H1 (cell line): Measurements from ENCODE around the gene BCAR3. TPM values are rescaled to one million over a fixed set of nuclear protein-coding genes. Genes with fewer than 3 reads are reported as not detected.

Experiments
- CREB1 ChIP-seq: IDR thresholded peaks from 2 replicates; pipeline ENCODE4 v1.6.1; 2012; ENCODE audit warnings: inconsistent platforms
- CTBP2 ChIP-seq: IDR thresholded peaks from 2 replicates; pipeline ENCODE4 v1.7.0; 2011; ENCODE audit warnings: borderline replicate concordance, mild to moderate bottlenecking, moderate library complexity, mixed read lengths, low read length; ENCODE audit not compliant: insufficient read depth, insufficient read length
- EGR1 ChIP-seq: IDR thresholded peaks from 2 replicates; pipeline ENCODE4 v1.6.1; 2011; ENCODE audit warnings: low read depth, low read length, borderline replicate concordance
- FOSL1 ChIP-seq: IDR thresholded peaks from 2 replicates; pipeline ENCODE4 v1.6.1; 2011; ENCODE audit warnings: mild to moderate bottlenecking, low read depth, low read length, moderate library complexity; ENCODE audit not compliant: insufficient read depth
- HDAC6 ChIP-seq: IDR thresholded peaks from one replicate; pipeline ENCODE4 v1.7.1; 2012; ENCODE audit warnings: low read depth, mild to moderate bottlenecking, inconsistent platforms, low read length, moderate library complexity
- polyA plus RNA-seq, 7 experiments: library from polyadenylated mRNA; depleted of rRNA in 3 of 7; stranded (reverse) in 5 of 7; unstranded in 2 of 7; fragments of >200 nt in 5 of 7; fragments of 200-250 nt in 2 of 7; gene quantifications; 1 replicate in 5 of 7; 2 replicates in 1 of 7; 4 replicates in 1 of 7; pipeline versions ENCODE4 v1.2.1 to v1.2.3, GENCODE V29; 2011 to 2013; ENCODE audit warnings: missing spikeins in 2 of 7, mixed read lengths in 2 of 7
- total RNA-seq: library from RNA; stranded (reverse); fragmentation: NEBNext Ultra II Directional; extraction: Animal tissue kit (Norgen Biotek cat#: 25700); gene quantifications from 2 replicates; pipeline ENCODE4 v1.2.1, GENCODE V29; 2021
- TF ChIP-seq, protein P1 (sequence below): IDR thresholded peaks from 2 replicates; pipeline ENCODE4 v1.6.1; 2011; ENCODE audit warnings: low read length, improper control_type of control experiment
- TF ChIP-seq, protein P2 (sequence below): IDR thresholded peaks from 2 replicates; pipeline ENCODE4 v1.6.1; 2011; ENCODE audit warnings: low read depth, mild to moderate bottlenecking, low read length; ENCODE audit not compliant: insufficient read depth

BCAR3 gene
- total and polyA plus RNA-seq, 2 of the 8 experiments (the other 6 are each of a cell fraction or from before 2014, with no cell fraction given) = 5.6 to 9.2 TPM

DNA sequence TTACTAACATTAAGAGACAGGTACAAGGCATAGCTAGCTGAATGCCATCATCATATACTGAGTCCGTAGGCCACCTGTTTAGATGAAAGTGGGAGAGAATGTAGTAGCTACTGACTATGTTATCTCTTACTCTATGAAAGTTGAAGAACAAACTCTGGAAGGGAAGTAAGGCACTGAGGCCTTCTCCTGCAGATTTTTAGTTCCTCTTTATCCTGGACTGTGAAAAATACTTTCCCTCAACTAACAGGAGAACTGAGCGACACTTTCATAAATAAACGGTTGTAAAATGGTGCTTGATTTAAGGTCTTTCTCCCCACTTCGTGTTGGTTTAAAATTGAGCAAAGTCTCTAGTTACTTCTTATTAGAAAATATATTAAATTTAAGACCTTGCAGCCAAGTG, 131.8 kb downstream of the BCAR3 start (continued):
- TF ChIP-seq, protein P1, sequence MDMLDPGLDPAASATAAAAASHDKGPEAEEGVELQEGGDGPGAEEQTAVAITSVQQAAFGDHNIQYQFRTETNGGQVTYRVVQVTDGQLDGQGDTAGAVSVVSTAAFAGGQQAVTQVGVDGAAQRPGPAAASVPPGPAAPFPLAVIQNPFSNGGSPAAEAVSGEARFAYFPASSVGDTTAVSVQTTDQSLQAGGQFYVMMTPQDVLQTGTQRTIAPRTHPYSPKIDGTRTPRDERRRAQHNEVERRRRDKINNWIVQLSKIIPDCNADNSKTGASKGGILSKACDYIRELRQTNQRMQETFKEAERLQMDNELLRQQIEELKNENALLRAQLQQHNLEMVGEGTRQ = no peak
- TF ChIP-seq CTBP2 (no peak), FOSL1 (no peak), CREB1 (no peak), EGR1 (no peak), HDAC6 (no peak)
- TF ChIP-seq, protein P2, sequence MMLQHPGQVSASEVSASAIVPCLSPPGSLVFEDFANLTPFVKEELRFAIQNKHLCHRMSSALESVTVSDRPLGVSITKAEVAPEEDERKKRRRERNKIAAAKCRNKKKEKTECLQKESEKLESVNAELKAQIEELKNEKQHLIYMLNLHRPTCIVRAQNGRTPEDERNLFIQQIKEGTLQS = no peak
